CD14-positive monocyte (primary cell): Measurements from ENCODE around the gene SNAP47. TPM values are rescaled to one million over a fixed set of nuclear protein-coding genes. Genes with fewer than 3 reads are reported as not detected.

Experiments used
- DNase-seq, 3 donors: peaks; one replicate each; pipeline ENCODE4 v3.0.0-alpha.2; 2011 to 2022
- H2AFZ ChIP-seq: 2 replicates; pipeline ENCODE4 v1.6.0; 2012; ENCODE audit warnings: mild to moderate bottlenecking, low read depth, low read length, inconsistent platforms; ENCODE audit not compliant: insufficient read depth, poor library complexity, severe bottlenecking
- H3K27ac ChIP-seq, 2 donors: 1 replicate in 1 of 2; 2 replicates in 1 of 2; pipeline ENCODE4 v1.5.1; 2012 to 2013; ENCODE audit warnings: low read length in 2 of 2, control low read depth in 1 of 2, inconsistent platforms in 1 of 2, low read depth in 1 of 2, mild to moderate bottlenecking in 1 of 2
- H3K27me3 ChIP-seq, 2 donors: one replicate each; pipeline versions ENCODE4 v1.6.0 to v1.6.1; 2011 to 2013; ENCODE audit warnings: low read length in 2 of 2; ENCODE audit not compliant: control insufficient read depth in 2 of 2, insufficient read depth in 2 of 2
- H3K36me3 ChIP-seq, 2 donors: replicated peaks in 1 of 2; 1 replicate in 1 of 2; 2 replicates in 1 of 2; pipeline versions ENCODE4 v1.5.1 to v1.6.1; 2012 to 2013; ENCODE audit warnings: low read length in 2 of 2, control low read depth in 1 of 2, inconsistent platforms in 1 of 2, mild to moderate bottlenecking in 1 of 2; ENCODE audit not compliant: insufficient read depth in 2 of 2, control insufficient read depth in 1 of 2
- H3K4me1 ChIP-seq, 2 donors: 1 replicate in 1 of 2; 2 replicates in 1 of 2; pipeline versions ENCODE4 v1.5.1 to v1.6.1; 2012 to 2013; ENCODE audit warnings: low read length in 2 of 2, control low read depth in 1 of 2, inconsistent platforms in 1 of 2, mild to moderate bottlenecking in 1 of 2, moderate library complexity in 1 of 2; ENCODE audit not compliant: insufficient read depth in 2 of 2, control insufficient read depth in 1 of 2
- H3K4me2 ChIP-seq: replicated peaks from 2 replicates; pipeline ENCODE3; 2012; ENCODE audit warnings: low read length, moderate library complexity, mild to moderate bottlenecking; ENCODE audit not compliant: poor library complexity, severe bottlenecking; ENCODE audit errors: extremely low read depth
- H3K4me3 ChIP-seq, 3 experiments: fragments of 200-600 bp in 1 of 3; sonication (generic) in 1 of 3; replicated peaks in 1 of 3; 1 replicate in 2 of 3; 2 replicates in 1 of 3; pipeline ENCODE4 v1.5.1; 2011 to 2013; ENCODE audit warnings: low read length in 3 of 3, mild to moderate bottlenecking in 3 of 3, control low read depth in 2 of 3, low read depth in 2 of 3, inconsistent platforms in 1 of 3, moderate library complexity in 1 of 3
- H3K79me2 ChIP-seq: 2 replicates; pipeline ENCODE4 v1.6.0; 2012; ENCODE audit warnings: mild to moderate bottlenecking, control low read depth, inconsistent platforms, low read length, moderate library complexity; ENCODE audit not compliant: insufficient read depth
- H3K9ac ChIP-seq: 2 replicates; pipeline ENCODE4 v1.6.0; 2017; ENCODE audit warnings: low read length, mild to moderate bottlenecking; ENCODE audit not compliant: insufficient read depth, poor library complexity, severe bottlenecking
- H3K9me3 ChIP-seq, 2 donors: replicated peaks in 1 of 2; 1 replicate in 1 of 2; 2 replicates in 1 of 2; pipeline versions ENCODE4 v1.5.1 to v1.6.1; 2012 to 2013; ENCODE audit warnings: low read length in 2 of 2, control low read depth in 1 of 2; ENCODE audit not compliant: control insufficient read depth in 1 of 2, insufficient read depth in 1 of 2
- H4K20me1 ChIP-seq: 2 replicates; pipeline ENCODE4 v1.6.0; 2012; ENCODE audit warnings: mild to moderate bottlenecking, low read length, control low read depth, moderate library complexity; ENCODE audit not compliant: insufficient read depth
- H3K27ac Mint-ChIP-seq, 7 donors: one replicate each; pipeline ENCODE4 v1.8.0; 2020; ENCODE audit warnings: mild to moderate bottlenecking in 7 of 7, mixed read lengths in 7 of 7, moderate library complexity in 6 of 7, inconsistent platforms in 2 of 7
- H3K27me3 Mint-ChIP-seq, 3 donors: one replicate each; pipeline ENCODE4 v1.8.0; 2021 to 2022; ENCODE audit warnings: low read depth in 3 of 3, mild to moderate bottlenecking in 3 of 3, mixed read lengths in 3 of 3, moderate library complexity in 3 of 3, inconsistent platforms in 1 of 3
- H3K36me3 Mint-ChIP-seq, 2 donors: one replicate each; pipeline ENCODE4 v1.8.0; 2020; ENCODE audit warnings: mixed read lengths in 2 of 2, inconsistent platforms in 1 of 2, mild to moderate bottlenecking in 1 of 2
- H3K4me1 Mint-ChIP-seq: one replicate; pipeline ENCODE4 v1.8.0; 2020; ENCODE audit warnings: mild to moderate bottlenecking, mixed read lengths
- H3K4me3 Mint-ChIP-seq, 2 donors: one replicate each; pipeline ENCODE4 v1.8.0; 2020; ENCODE audit warnings: mild to moderate bottlenecking in 2 of 2, mixed read lengths in 2 of 2, moderate library complexity in 1 of 2
- H3K9me3 Mint-ChIP-seq, 7 donors: one replicate each; pipeline ENCODE4 v1.8.0; 2020 to 2022; ENCODE audit warnings: mixed read lengths in 7 of 7, mild to moderate bottlenecking in 6 of 7, moderate library complexity in 6 of 7, inconsistent platforms in 2 of 7
- WGBS: methylation state at CpG from one replicate; pipeline ENCODE4 v1.1.5; 2013; ENCODE audit warnings: missing lambda C conversion rate; ENCODE audit not compliant: insufficient coverage; 5-methylcytosine and 5-hydroxymethylcytosine counted together
- intact Hi-C, 2 donors: fragments of 100-400 bp; cut with micrococcal nuclease; formaldehyde crosslinking; loops; one replicate each; pipeline versions ENCODE4 v1.15.0 to v1.15.1; 2023
- polyA plus RNA-seq, 3 donors: library from polyadenylated mRNA; depleted of rRNA in 1 of 3; unstranded in 2 of 3; stranded (reverse) in 1 of 3; fragments of 300-500 nt in 2 of 3; fragments of >200 nt in 1 of 3; fragmentation: Illumina TruSeq in 2 of 3; gene quantifications; 1 replicate in 2 of 3; 2 replicates in 1 of 3; pipeline ENCODE4 v1.2.3, GENCODE V29; 2012 to 2021
- TF ChIP-seq, protein P1 (sequence below): fragments of 200-600 bp; IDR thresholded peaks from one replicate; pipeline ENCODE4 v1.8.0; 2022; ENCODE audit warnings: antibody characterized with exemption, mild to moderate bottlenecking

Gene SNAP47
- polyA plus RNA-seq, 3 donors: 15.4 to 25.0 (median 20.5) TPM

DNA sequence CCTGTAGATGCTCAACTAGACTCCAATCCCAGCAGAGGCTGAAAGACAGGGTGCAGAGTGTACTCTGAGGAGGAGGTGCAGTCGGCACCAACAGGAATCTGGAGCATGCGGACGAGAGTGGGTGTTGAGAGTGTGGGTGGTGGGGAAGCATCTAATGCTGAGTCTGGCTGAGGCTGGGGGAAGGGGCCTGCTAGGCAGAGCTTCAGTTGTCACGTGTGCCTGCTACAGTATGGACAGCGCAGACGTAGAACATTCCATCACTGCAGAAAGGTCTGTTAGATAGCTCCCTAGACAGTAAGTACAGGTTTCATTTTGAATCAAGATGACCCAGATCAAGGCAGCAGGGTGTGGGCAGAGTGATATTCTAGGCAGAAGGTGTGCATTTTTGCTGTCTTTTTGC is 23.1 kb downstream of the SNAP47 start:
- Mint-ChIP-seq H3K4me3 (no peak overlapping the region), H3K27ac (peak overlapping the region in 2 of 7 donors; percentile 58 to 64), H3K36me3 (peaks cover 39 to 48% of the 10 kb centered on the region in 2 donors), H3K4me1 (peaks cover 13% of the 10 kb centered on the region), H3K27me3 (no peaks in the 10 kb centered on the region), H3K9me3 (no peaks in the 10 kb centered on the region)
- no peaks in the 10 kb centered on the region for H3K9me3 ChIP-seq
- H3K4me3 ChIP-seq: no peak overlapping the region
- peaks cover 24 to 59% of the 10 kb centered on the region in 2 donors for H3K36me3 ChIP-seq
- no peak overlapping the region for H3K9ac ChIP-seq
- no peaks in the 10 kb centered on the region for H3K27me3 ChIP-seq
- no peak overlapping the region for H2AFZ ChIP-seq
- TF ChIP-seq, protein P1, sequence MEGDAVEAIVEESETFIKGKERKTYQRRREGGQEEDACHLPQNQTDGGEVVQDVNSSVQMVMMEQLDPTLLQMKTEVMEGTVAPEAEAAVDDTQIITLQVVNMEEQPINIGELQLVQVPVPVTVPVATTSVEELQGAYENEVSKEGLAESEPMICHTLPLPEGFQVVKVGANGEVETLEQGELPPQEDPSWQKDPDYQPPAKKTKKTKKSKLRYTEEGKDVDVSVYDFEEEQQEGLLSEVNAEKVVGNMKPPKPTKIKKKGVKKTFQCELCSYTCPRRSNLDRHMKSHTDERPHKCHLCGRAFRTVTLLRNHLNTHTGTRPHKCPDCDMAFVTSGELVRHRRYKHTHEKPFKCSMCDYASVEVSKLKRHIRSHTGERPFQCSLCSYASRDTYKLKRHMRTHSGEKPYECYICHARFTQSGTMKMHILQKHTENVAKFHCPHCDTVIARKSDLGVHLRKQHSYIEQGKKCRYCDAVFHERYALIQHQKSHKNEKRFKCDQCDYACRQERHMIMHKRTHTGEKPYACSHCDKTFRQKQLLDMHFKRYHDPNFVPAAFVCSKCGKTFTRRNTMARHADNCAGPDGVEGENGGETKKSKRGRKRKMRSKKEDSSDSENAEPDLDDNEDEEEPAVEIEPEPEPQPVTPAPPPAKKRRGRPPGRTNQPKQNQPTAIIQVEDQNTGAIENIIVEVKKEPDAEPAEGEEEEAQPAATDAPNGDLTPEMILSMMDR: no peak
- no peak overlapping the region for H3K27ac ChIP-seq
- no peak for DNase-seq
- H4K20me1 ChIP-seq: peaks cover 6% of the 10 kb centered on the region
- 97% methylated on average over 6 of the region's 6 CpGs for WGBS
- H3K4me1 ChIP-seq: peaks cover 0 to 11% of the 10 kb centered on the region in 2 donors
- no peak overlapping the region for H3K4me2 ChIP-seq
- intact Hi-C loops: loop anchor here in 1 of 2 donors (10.0 kb wide), 1 partner anchor 296 kb away; no protein-coding TSS in a partner anchor
- no peaks in the 10 kb centered on the region for H3K79me2 ChIP-seq

DNA sequence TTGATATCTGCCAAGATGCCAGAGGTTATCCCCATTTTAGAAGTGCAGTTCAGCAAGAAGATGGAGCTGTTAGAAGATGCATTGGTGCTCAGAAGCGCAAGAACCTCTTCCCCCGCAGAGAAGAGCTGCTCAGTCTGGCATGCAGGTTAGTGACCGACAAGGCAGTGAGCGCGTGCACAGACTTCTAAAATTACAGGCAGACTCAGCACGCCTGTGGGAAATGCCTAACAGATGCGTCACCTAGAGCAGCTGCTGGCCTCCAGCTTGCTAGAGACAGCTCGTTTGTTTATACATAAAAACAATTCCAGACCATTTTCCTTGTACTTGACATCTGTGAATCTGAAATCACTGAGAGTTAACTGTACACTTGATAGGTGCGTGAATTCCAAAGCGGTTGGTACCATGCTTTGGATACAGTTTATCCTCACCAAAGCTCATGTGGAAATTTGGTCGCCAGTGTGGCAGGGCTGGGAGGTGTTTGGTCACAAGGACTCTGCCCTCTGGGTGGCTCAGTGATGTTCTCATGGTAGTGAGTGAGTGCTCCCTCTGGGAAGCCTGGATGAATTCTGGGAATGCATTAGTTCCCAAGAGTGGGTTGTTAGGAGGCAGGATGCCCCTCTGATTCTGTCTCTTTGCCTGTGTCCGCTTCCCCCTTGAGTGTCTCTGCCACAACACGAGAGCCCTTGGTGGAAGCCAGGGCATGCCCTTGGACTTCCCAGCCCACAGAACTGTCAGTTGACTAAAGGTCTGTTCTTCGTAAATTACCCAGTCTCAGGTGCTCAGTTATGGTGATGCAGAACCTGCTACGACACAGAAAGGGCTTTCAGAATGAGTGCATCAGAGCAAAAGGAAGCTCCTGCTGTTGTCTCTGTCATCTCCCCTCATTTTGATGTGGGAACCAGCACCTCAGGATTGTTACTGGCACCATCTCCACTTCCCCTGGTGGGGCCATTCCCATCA is 24.4 kb downstream of the SNAP47 start:
- no peaks in the 10 kb centered on the region for H3K27me3 ChIP-seq
- no peak overlapping the region for H3K9ac ChIP-seq
- peaks cover 6% of the 10 kb centered on the region for H4K20me1 ChIP-seq
- no peaks in the 10 kb centered on the region for H3K9me3 ChIP-seq
- H3K4me3 ChIP-seq: no peak overlapping the region
- H3K36me3 ChIP-seq: peaks cover 29 to 69% of the 10 kb centered on the region in 2 donors
- Mint-ChIP-seq H3K4me3 (no peak overlapping the region), H3K27ac (peak overlapping the region in 1 of 7 donors; percentile 26), H3K36me3 (peaks cover 42 to 58% of the 10 kb centered on the region in 2 donors), H3K27me3 (no peaks in the 10 kb centered on the region), H3K9me3 (no peaks in the 10 kb centered on the region), H3K4me1 (peaks cover 5% of the 10 kb centered on the region)
- H2AFZ ChIP-seq: no peak overlapping the region
- TF ChIP-seq, protein P1: no peak
- intact Hi-C loops: loop anchor here (5.0 to 10.0 kb wide), 2 partner anchors 188 to 295 kb away; partner anchors contain the start of gene WNT9A (in 2 of the 2)
- WGBS: 98% methylated on average over 15 of the region's 15 CpGs
- DNase-seq: no peak
- H3K27ac ChIP-seq: no peak overlapping the region
- no peaks in the 10 kb centered on the region for H3K79me2 ChIP-seq
- peaks cover 0 to 6% of the 10 kb centered on the region in 2 donors for H3K4me1 ChIP-seq
- no peak overlapping the region for H3K4me2 ChIP-seq
